Naive B cell (primary cell): Measurements from ENCODE around the gene PLGRKT. TPM values are rescaled to one million over a fixed set of nuclear protein-coding genes. Genes with fewer than 3 reads are reported as not detected.
"Not testable (repeated sequence)": the region's sequence is repeated elsewhere in the genome, so short reads cannot be mapped to it uniquely, and the experiment has no call there.

Experiments used
- ATAC-seq, 2 donors: fragments of 150-1000 bp; cut with Tn5 transposase; 2 replicates each; pipeline ENCODE4 v1.10.0; 2021; ENCODE audit warnings: low read depth in 2 of 2, mild to moderate bottlenecking in 2 of 2, moderate library complexity in 2 of 2
- DNase-seq: peaks from one replicate; pipeline ENCODE4 v3.0.0; 2022
- H3K27ac Mint-ChIP-seq, 6 donors: one replicate each; pipeline ENCODE4 v1.8.0; 2020 to 2022; ENCODE audit warnings: mild to moderate bottlenecking in 6 of 6, mixed read lengths in 6 of 6, moderate library complexity in 5 of 6, inconsistent platforms in 2 of 6
- H3K27me3 Mint-ChIP-seq, 3 donors: one replicate each; pipeline ENCODE4 v1.8.0; 2021 to 2022; ENCODE audit warnings: mixed read lengths in 3 of 3, mild to moderate bottlenecking in 1 of 3
- H3K36me3 Mint-ChIP-seq, 2 donors: one replicate each; pipeline ENCODE4 v1.8.0; 2020 to 2022; ENCODE audit warnings: mixed read lengths in 2 of 2, inconsistent platforms in 1 of 2, mild to moderate bottlenecking in 1 of 2
- H3K4me1 Mint-ChIP-seq, 3 donors: one replicate each; pipeline ENCODE4 v1.8.0; 2020 to 2022; ENCODE audit warnings: mixed read lengths in 3 of 3, inconsistent platforms in 1 of 3, mild to moderate bottlenecking in 1 of 3, moderate library complexity in 1 of 3
- H3K4me3 Mint-ChIP-seq, 8 donors: one replicate each; pipeline ENCODE4 v1.8.0; 2020 to 2022; ENCODE audit warnings: mild to moderate bottlenecking in 8 of 8, mixed read lengths in 8 of 8, moderate library complexity in 8 of 8, inconsistent platforms in 2 of 8
- H3K9me3 Mint-ChIP-seq, 7 donors: one replicate each; pipeline ENCODE4 v1.8.0; 2020 to 2022; ENCODE audit warnings: mixed read lengths in 7 of 7, mild to moderate bottlenecking in 5 of 7, inconsistent platforms in 2 of 7, moderate library complexity in 1 of 7
- polyA plus RNA-seq, 6 donors: library from polyadenylated mRNA; unstranded; fragments of 300-500 nt; fragmentation: Illumina TruSeq; gene quantifications; one replicate each; pipeline ENCODE4 v1.2.3, GENCODE V29; 2021; ENCODE audit warnings: low read depth in 6 of 6

The PLGRKT gene
- polyA plus RNA-seq, 6 donors from 2014 or later, result 30.3 to 61.6 (median 49.1) TPM

- H3K27me3 Mint-ChIP-seq, result no peaks in the 10 kb centered on the region
- ATAC-seq, result no peak
- H3K4me3 Mint-ChIP-seq, result no peak overlapping the region
- no peak for DNase-seq
- H3K36me3 Mint-ChIP-seq, result peaks cover 5 to 6% of the 10 kb centered on the region in 2 donors
- peaks cover 0 to 4% (median 2%) of the 10 kb centered on the region in 7 donors for H3K9me3 Mint-ChIP-seq
- peaks cover 0 to 3% (median 0%) of the 10 kb centered on the region in 3 donors for H3K4me1 Mint-ChIP-seq
- peak overlapping the region in 1 of 6 donors; percentile 77 for H3K27ac Mint-ChIP-seq
Measured at GRCh38 chr9:5375790-5376477, 61.8 kb downstream of the PLGRKT start.

GRCh38 chr9:5375091-5375490 lies 62.6 kb downstream of the PLGRKT start:
- Mint-ChIP-seq H3K36me3 (no peaks in the 10 kb centered on the region), H3K27ac (peak overlapping the region in 1 of 6 donors; percentile 36), H3K4me3 (no peak overlapping the region), H3K27me3 (no peaks in the 10 kb centered on the region), H3K4me1 (peaks cover 0 to 3% (median 0%) of the 10 kb centered on the region in 3 donors), H3K9me3 (peaks cover 0 to 4% (median 0%) of the 10 kb centered on the region in 7 donors)
- ATAC-seq (no peak), DNase-seq (no peak)

- peak overlapping the region in 1 of 6 donors; percentile 3 for H3K27ac Mint-ChIP-seq
- DNase-seq (no peak), ATAC-seq (no peak)
- H3K4me3 Mint-ChIP-seq, result no peak overlapping the region
- H3K36me3 Mint-ChIP-seq, result peaks cover 8 to 12% of the 10 kb centered on the region in 2 donors
- H3K9me3 Mint-ChIP-seq, result peaks cover 0 to 8% (median 2%) of the 10 kb centered on the region in 7 donors
- H3K27me3 Mint-ChIP-seq, result no peaks in the 10 kb centered on the region
- H3K4me1 Mint-ChIP-seq, result peaks cover 0 to 6% (median 4%) of the 10 kb centered on the region in 3 donors
Measured at GRCh38 chr9:5364294-5365024, 73.3 kb downstream of the PLGRKT start.

GRCh38 chr9:5361326-5362010 lies 76.3 kb downstream of the PLGRKT start:
- peaks cover 0 to 4% (median 0%) of the 10 kb centered on the region in 3 donors for H3K4me1 Mint-ChIP-seq
- DNase-seq, result no peak
- no peaks in the 10 kb centered on the region for H3K9me3 Mint-ChIP-seq
- no peak overlapping the region for H3K4me3 Mint-ChIP-seq
- no peaks in the 10 kb centered on the region for H3K27me3 Mint-ChIP-seq
- peak overlapping the region in 1 of 6 donors; percentile 16 for H3K27ac Mint-ChIP-seq
- no peak for ATAC-seq
- peaks cover 17 to 27% of the 10 kb centered on the region in 2 donors for H3K36me3 Mint-ChIP-seq

- Mint-ChIP-seq H3K27me3 (no peaks in the 10 kb centered on the region), H3K4me1 (peaks cover 0 to 4% (median 0%) of the 10 kb centered on the region in 3 donors), H3K9me3 (no peaks in the 10 kb centered on the region), H3K27ac (no peak overlapping the region), H3K36me3 (peaks cover 17 to 27% of the 10 kb centered on the region in 2 donors), H3K4me3 (no peak overlapping the region)
- DNase-seq (no peak), ATAC-seq (no peak)
Measured at GRCh38 chr9:5360341-5360740, 77.4 kb downstream of the PLGRKT start.

GRCh38 chr9:5357431-5358105 lies 80.2 kb downstream of the PLGRKT start:
- no peaks in the 10 kb centered on the region for H3K27me3 Mint-ChIP-seq

GRCh38 chr9:5355817-5356216 lies 81.9 kb downstream of the PLGRKT start:
- ATAC-seq (no peak), DNase-seq (no peak)
- H3K4me3 Mint-ChIP-seq, result no peak overlapping the region
- H3K4me1 Mint-ChIP-seq, result no peaks in the 10 kb centered on the region
- peaks cover 9 to 20% of the 10 kb centered on the region in 2 donors for H3K36me3 Mint-ChIP-seq
- H3K27me3 Mint-ChIP-seq, result no peaks in the 10 kb centered on the region
- no peak overlapping the region for H3K27ac Mint-ChIP-seq
- H3K9me3 Mint-ChIP-seq, result peaks cover 0 to 2% (median 0%) of the 10 kb centered on the region in 7 donors

More at GRCh38 chr9:5357431-5358105, 80.2 kb downstream of the PLGRKT start:
- H3K36me3 Mint-ChIP-seq, result peaks cover 14 to 26% of the 10 kb centered on the region in 2 donors
- ATAC-seq (no peak), DNase-seq (no peak)
- peaks cover 0 to 3% (median 0%) of the 10 kb centered on the region in 3 donors for H3K4me1 Mint-ChIP-seq
- peak overlapping the region in 1 of 6 donors; percentile 86 for H3K27ac Mint-ChIP-seq
- H3K4me3 Mint-ChIP-seq, result no peak overlapping the region
- H3K9me3 Mint-ChIP-seq, result no peaks in the 10 kb centered on the region

GRCh38 chr9:5355226-5355625 lies 82.5 kb downstream of the PLGRKT start:
- peaks cover 10 to 20% of the 10 kb centered on the region in 2 donors for H3K36me3 Mint-ChIP-seq
- ATAC-seq (no peak), DNase-seq (no peak)
- H3K27me3 Mint-ChIP-seq, result no peaks in the 10 kb centered on the region
- no peaks in the 10 kb centered on the region for H3K4me1 Mint-ChIP-seq
- H3K4me3 Mint-ChIP-seq, result no peak overlapping the region
- peaks cover 0 to 7% (median 2%) of the 10 kb centered on the region in 7 donors for H3K9me3 Mint-ChIP-seq
- H3K27ac Mint-ChIP-seq, result no peak overlapping the region

- Mint-ChIP-seq H3K4me1 (no peaks in the 10 kb centered on the region), H3K36me3 (peaks cover 20% of the 10 kb centered on the region in 2 donors), H3K9me3 (peaks cover 6 to 13% (median 11%) of the 10 kb centered on the region in 7 donors), H3K27ac (no peak overlapping the region), H3K27me3 (no peaks in the 10 kb centered on the region), H3K4me3 (no peak overlapping the region)
- no peak for DNase-seq
- no peak for ATAC-seq
Measured at GRCh38 chr9:5354184-5354583, 83.5 kb downstream of the PLGRKT start.

- Mint-ChIP-seq H3K27ac (no peak overlapping the region), H3K4me3 (no peak overlapping the region), H3K36me3 (peaks cover 11 to 20% of the 10 kb centered on the region in 2 donors), H3K27me3 (no peaks in the 10 kb centered on the region), H3K4me1 (no peaks in the 10 kb centered on the region), H3K9me3 (peaks cover 6 to 22% (median 14%) of the 10 kb centered on the region in 7 donors)
- DNase-seq (no peak), ATAC-seq (no peak)
Measured at GRCh38 chr9:5352637-5353248, 85.0 kb downstream of the PLGRKT start.

- H3K36me3 Mint-ChIP-seq, H3K9me3 Mint-ChIP-seq, H3K27me3 Mint-ChIP-seq: not testable (repeated sequence)
- peaks cover 4 to 14% (median 8%) of the 10 kb centered on the region in 3 donors for H3K4me1 Mint-ChIP-seq
- peak within 1 kb of the TSS in 3 of 6 donors; percentile 72 to 88 (median 73) for H3K27ac Mint-ChIP-seq
- H3K4me3 Mint-ChIP-seq, result peak within 1 kb of the TSS; percentile 38 to 88 (median 76)
- ATAC-seq (peak; percentile 98), DNase-seq (peak; percentile 28)
Measured at GRCh38 chr9:5338992-5339981, 98.4 kb downstream of the PLGRKT start, which contains the start of gene RLN1. RLN1 (minus strand) TSS chr9:5339876; CDS start chr9:5339746, 130 bp downstream.
